HG03108 (cell line): Measurements from ENCODE around the gene IFNG-AS1.

Experiments used
- ATAC-seq: cut with Tn5 transposase; IDR thresholded peaks from one replicate; pipeline ENCODE4 v1.9.1; 2021; ENCODE audit warnings: moderate library complexity; ENCODE audit not compliant: unreplicated experiment

Gene IFNG-AS1

DNA sequence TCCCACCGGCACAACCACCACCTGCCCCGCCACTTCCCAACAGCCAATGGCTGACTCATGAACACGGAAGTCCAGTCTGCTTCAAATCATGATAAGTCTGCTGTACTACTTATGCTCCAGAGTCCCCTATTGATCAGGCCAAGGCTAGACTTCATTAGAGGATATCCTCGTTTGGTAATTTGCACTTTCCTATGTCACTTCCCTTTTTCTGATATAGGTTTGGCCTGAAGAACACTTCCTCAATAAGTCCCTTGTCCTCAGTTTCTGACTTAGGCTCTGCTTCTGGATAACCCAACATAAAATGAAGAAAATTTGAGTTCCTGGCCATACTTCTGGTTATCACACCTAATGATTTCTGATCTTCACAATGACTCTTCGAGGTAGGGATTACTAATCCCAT, 45.3 kb downstream of the IFNG-AS1 start:
- ATAC-seq, result no peak

DNA sequence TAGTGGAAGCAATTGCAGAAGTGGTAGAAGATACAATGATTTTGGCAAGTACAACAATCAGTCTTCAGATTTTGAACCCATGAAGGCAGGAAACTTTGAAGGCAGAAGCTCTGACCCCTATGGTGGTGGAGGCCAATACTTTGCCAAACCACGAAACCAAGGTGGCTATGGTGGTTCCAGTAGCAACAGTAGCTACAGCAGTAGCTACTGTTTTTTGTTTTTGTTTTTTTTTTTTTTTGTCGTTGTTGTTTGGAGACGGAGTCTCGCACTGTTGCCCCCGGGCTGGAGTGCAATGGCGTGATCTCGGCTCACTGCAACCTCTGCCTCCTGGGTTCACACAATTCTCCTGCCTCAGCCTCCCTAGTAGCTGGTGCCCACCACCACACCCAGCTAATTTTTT, 47.4 kb downstream of the IFNG-AS1 start:
- no peak for ATAC-seq

DNA sequence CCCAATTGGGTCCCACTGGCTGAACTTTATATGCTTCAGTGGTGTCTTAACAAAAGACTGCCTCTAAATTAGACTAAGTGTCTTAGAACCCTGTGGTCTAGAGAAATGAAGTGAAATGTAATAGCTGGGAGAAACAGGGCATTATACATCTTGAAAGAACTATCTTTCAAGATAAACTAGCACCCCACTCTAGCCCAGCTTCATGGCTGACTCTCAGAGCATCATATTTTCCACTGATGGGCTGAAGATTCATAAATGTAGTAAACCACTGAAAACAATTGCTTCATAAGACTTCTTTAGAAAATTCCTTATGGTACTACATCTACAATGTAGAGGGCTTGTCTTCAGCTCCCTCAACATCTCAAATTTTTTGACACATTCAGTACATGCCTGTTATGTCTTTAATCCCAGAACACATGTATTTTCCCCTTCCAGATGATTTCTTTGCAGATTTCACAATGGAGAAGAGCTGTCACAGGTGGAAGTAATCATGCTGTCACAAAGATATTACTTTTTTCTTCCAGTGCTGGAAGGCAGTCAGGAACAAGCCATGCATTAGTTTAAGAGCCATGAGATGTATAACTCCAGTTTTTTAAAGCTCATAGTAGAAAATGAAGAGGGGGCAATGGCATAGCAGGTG, 48.5 kb downstream of the IFNG-AS1 start:
- no peak for ATAC-seq

DNA sequence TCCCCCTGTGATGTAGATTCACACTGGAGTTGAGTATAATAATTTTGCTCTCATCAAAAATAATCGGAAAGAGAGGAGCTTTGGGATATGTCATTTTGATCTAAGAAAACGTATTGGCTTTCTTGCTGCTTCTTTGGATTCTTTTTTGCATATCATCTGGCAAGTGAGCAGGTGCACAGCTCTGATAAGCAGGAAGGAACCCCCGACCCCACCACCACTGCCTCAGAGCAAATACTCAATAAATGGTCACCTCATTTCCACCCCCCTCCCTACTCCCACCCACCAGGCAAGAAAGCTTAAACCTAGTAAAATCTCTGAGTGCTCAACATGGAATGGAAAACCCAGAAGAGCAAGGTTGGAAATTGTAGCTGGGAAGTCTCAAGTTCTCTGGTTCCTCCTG, 49.4 kb downstream of the IFNG-AS1 start:
- ATAC-seq, result no peak

DNA sequence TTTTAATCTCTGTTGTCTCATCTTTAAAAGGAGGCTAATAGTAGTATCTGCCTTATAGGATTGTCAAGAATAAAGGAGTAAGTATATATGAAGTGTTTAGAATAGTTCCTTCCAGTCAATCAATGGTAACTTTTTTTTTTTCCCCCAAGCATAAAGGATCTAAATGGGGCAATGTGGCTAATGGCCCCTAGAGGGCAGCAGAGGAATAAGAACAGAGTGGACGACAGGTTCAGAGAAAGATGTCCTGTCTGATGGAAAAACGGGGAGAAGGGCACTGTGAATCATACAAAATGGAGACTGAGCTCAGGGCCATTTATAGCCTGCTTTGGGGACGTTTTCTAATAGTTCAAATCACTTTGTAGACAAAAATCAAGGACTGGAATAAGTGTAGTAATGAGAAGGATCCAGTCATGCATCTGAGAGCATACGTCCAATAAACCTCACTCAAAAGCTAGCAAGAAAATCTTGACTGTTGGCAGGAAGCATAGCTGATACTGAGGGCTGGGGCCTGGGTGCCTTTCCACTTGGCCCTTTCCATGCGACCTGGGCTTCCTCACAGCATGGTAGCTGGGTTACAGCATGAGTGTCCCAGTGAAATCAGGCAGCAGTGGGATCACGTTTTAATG, 51.3 kb downstream of the IFNG-AS1 start:
- ATAC-seq, result peak; percentile 58

DNA sequence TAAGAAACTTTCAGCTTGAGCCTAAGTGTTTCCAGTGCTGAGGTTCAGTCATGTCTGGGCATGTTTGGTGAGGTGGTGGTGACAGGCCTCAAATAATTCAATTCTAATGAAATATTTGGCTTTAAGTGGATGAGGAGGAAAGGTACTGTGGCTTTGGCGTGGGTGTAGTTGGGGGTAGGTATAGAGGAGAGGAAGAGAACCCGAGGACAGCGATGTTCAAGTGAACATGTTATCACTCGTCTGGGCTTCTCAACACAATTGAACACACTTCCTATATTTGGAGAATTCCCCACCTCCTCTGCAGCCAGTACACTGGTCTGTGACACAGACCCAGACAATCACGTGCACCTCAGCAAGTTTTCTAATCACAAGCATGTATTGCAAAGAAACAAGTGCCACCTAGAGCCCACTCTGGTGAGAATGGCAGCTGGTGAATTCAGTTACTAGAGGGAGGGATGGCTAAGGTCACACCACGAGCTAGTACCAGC, 53.0 kb downstream of the IFNG-AS1 start:
- peak; percentile 65 for ATAC-seq

- ATAC-seq, result no peak
Measured at GRCh38 chr12:68043435-68043834, 54.2 kb downstream of the IFNG-AS1 start.

DNA sequence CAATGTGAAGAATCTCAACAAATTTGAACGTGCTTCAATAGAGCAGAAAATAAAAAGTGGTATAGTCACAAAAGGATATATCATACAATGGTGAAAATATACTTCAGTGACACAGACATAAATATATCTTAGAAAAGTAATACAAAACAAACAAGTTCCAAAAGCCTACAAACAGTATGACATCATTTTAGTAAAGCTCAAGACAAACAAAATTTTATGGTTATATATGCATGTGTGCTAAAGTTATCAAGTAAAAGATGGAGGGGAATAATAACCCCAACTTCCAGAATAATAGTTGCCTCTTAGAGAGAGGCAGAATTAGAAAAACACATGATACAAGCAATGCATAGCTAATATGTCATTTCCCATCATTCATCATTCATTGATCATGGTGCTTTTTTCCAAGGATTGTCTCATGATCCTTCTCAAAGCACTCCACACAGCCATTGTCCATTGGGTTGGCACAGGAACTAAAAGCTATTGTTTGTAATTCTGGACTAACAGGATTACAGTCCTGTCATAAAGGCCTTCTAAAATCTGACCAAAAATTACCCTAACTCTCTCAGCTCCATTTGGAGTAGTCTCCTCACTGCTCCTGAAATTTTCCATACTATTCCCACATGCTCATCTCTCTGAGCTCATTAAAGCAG, 59.5 kb downstream of the IFNG-AS1 start:
- no peak for ATAC-seq

- no peak for ATAC-seq
Measured at GRCh38 chr12:68056300-68056699, 67.1 kb downstream of the IFNG-AS1 start.

GRCh38 chr12:68063900-68064590, 74.8 kb downstream of the IFNG-AS1 start:
- ATAC-seq, result no peak

DNA sequence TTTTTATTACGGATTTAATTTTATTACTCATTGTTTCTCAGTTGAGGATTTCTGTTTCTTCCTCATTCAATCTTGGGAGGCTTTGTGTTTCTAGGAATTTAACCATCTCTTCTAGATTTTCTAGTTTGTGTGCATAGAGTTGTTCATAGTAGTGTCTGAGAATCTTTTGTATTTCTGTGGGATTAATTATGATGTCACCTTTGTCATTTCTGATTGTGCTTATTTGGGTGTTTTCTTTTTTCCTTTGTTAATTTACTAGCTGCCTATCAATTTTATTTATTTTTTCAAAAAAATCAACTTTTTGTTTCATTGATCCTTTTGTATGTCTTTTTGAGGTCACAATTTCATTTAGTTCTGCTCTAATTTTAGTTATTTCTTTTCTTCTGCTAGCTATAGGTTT, 75.9 kb downstream of the IFNG-AS1 start:
- no peak for ATAC-seq

- no peak for ATAC-seq
Measured at GRCh38 chr12:68065687-68066086, 76.4 kb downstream of the IFNG-AS1 start.

GRCh38 chr12:68067762-68068376, 78.6 kb downstream of the IFNG-AS1 start:
- no peak for ATAC-seq

DNA sequence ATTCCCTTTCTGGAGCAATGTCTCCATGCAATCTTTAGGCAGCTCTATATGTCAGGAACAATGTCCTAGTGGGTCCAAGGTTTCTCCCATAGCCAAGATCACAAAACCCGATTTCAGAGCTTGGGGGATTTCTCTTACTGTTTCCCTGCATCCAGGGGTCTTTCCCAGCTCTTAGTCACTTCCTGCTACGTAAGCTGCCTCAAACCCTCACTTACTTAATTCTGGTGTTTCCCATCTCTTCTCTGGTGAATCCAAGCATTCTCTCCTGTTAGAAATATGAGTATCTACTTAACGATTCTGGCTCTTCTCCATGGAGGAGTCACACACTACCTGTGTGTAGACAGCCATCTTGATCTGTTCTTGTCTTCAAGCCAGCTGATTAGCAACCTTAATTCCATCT, 80.0 kb downstream of the IFNG-AS1 start:
- ATAC-seq, result no peak
